Measurements from ENCODE around the gene SLIT3. TPM values are rescaled to one million over a fixed set of nuclear protein-coding genes. Genes with fewer than 3 reads are reported as not detected.

SLIT3 gene
- total and polyA plus RNA-seq, 4 donors = 4.6 to 48.5 (median 19.8) TPM

GRCh38 chr5:168737066-168737465 lies 563.9 kb downstream of the SLIT3 start:
- WGBS, 2 donors = 91 to 100% methylated on average over 2 of the region's 2 CpGs
- H3K9me3 ChIP-seq (ENCODE audit: control insufficient read depth in 4 of 4, insufficient read depth in 3 of 4, low read length in 3 of 4) = no peaks in the 10 kb centered on the region

GRCh38 chr5:168736281-168736831 lies 564.6 kb downstream of the SLIT3 start:
- Histone ChIP-seq H3K27ac (ENCODE audit: low read depth in 1 of 2, low read length in 1 of 2) (peak overlapping the region in 1 of 2 donors; percentile 1), H3K4me3 (no peak overlapping the region), H3K4me1 (ENCODE audit: control insufficient read depth in 5 of 5, insufficient read depth in 5 of 5, low read length in 5 of 5) (peaks cover 0 to 34% (median 4%) of the 10 kb centered on the region in 5 donors), H3K9ac (ENCODE audit: insufficient read depth in 1 of 2, low read length in 2 of 2) (no peak overlapping the region), H3K9me3 (ENCODE audit: control insufficient read depth in 4 of 4, insufficient read depth in 3 of 4, low read length in 3 of 4) (no peaks in the 10 kb centered on the region), H3K36me3 (ENCODE audit: control insufficient read depth in 4 of 4, insufficient read depth in 4 of 4, low read length in 4 of 4) (peaks cover 0 to 4% (median 0%) of the 10 kb centered on the region in 4 donors), H3K27me3 (ENCODE audit: control insufficient read depth in 3 of 3, insufficient read depth in 3 of 3, low read length in 2 of 3) (peaks cover 0 to 4% (median 0%) of the 10 kb centered on the region in 3 donors)
- peak; percentile 71 to 90 (median 71) for DNase-seq
- TF ChIP-seq, protein P1, sequence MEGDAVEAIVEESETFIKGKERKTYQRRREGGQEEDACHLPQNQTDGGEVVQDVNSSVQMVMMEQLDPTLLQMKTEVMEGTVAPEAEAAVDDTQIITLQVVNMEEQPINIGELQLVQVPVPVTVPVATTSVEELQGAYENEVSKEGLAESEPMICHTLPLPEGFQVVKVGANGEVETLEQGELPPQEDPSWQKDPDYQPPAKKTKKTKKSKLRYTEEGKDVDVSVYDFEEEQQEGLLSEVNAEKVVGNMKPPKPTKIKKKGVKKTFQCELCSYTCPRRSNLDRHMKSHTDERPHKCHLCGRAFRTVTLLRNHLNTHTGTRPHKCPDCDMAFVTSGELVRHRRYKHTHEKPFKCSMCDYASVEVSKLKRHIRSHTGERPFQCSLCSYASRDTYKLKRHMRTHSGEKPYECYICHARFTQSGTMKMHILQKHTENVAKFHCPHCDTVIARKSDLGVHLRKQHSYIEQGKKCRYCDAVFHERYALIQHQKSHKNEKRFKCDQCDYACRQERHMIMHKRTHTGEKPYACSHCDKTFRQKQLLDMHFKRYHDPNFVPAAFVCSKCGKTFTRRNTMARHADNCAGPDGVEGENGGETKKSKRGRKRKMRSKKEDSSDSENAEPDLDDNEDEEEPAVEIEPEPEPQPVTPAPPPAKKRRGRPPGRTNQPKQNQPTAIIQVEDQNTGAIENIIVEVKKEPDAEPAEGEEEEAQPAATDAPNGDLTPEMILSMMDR (IDR thresholded peaks at IDR 0.05; ENCODE audit: control extremely low read depth, extremely low read depth) = no peak
- ATAC-seq (ENCODE audit: insufficient read depth, low FRiP score) = no peak
- WGBS, 2 donors = 50 to 52% methylated on average over 1 of the region's 1 CpG

More at GRCh38 chr5:168737066-168737465, 563.9 kb downstream of the SLIT3 start:
- ATAC-seq (ENCODE audit: insufficient read depth, low FRiP score) (no peak), DNase-seq (no peak)
- Histone ChIP-seq H3K4me3 (no peak overlapping the region), H3K27me3 (ENCODE audit: control insufficient read depth in 3 of 3, insufficient read depth in 3 of 3, low read length in 2 of 3) (peaks cover 0 to 4% (median 0%) of the 10 kb centered on the region in 3 donors), H3K4me1 (ENCODE audit: control insufficient read depth in 5 of 5, insufficient read depth in 5 of 5, low read length in 5 of 5) (peaks cover 0 to 34% (median 4%) of the 10 kb centered on the region in 5 donors), H3K27ac (ENCODE audit: low read depth in 1 of 2, low read length in 1 of 2) (no peak overlapping the region), H3K36me3 (ENCODE audit: control insufficient read depth in 4 of 4, insufficient read depth in 4 of 4, low read length in 4 of 4) (peaks cover 0 to 4% (median 0%) of the 10 kb centered on the region in 4 donors), H3K9ac (ENCODE audit: insufficient read depth in 1 of 2, low read length in 2 of 2) (no peak overlapping the region)
- TF ChIP-seq, protein P1 (IDR thresholded peaks at IDR 0.05; ENCODE audit: control extremely low read depth, extremely low read depth) = no peak

DNA sequence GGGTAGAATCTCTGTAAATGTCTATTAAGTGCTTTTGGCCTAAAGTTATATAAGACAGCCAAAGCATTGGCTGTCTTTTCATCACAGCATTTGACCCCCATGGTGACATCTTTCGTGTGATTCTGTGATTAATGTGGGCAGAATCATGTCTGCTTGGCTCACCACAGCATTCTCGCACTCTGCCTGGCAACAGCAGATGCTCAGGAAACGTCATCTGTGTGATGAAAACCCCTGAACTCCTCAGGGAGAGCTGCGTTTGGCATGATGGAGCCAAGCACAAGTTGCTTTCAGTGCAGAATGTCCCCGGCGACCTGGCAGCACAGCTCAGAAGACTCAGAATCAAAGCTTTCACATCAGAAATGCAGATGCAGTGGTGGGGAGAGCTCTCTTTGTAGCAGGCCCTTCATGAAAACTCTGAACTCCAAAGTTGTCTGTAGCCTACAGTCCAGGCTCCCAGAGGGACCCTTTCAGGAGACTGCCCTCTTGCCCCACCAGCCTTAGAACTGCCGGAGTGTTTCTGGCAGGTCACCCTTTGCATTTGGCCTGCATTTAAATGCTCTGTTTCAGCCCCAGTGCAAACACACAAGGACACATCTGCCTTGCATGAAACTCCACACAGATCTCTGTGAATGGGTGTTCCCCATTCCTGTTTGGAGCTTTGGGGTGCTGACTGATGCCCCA lies 566.2 kb downstream of the SLIT3 start:
- peak; percentile 61 to 80 (median 72) for DNase-seq
- TF ChIP-seq, protein P1 (IDR thresholded peaks at IDR 0.05; ENCODE audit: control extremely low read depth, extremely low read depth) = no peak
- H3K4me3 ChIP-seq = no peak overlapping the region
- peaks cover 0 to 28% (median 4%) of the 10 kb centered on the region in 5 donors for H3K4me1 ChIP-seq (ENCODE audit: control insufficient read depth in 5 of 5, insufficient read depth in 5 of 5, low read length in 5 of 5)
- peaks cover 0 to 4% (median 0%) of the 10 kb centered on the region in 3 donors for H3K27me3 ChIP-seq (ENCODE audit: control insufficient read depth in 3 of 3, insufficient read depth in 3 of 3, low read length in 2 of 3)
- H3K27ac ChIP-seq (ENCODE audit: low read depth in 1 of 2, low read length in 1 of 2) = peak overlapping the region in 1 of 2 donors; percentile 28
- H3K9me3 ChIP-seq (ENCODE audit: control insufficient read depth in 4 of 4, insufficient read depth in 3 of 4, low read length in 3 of 4) = peaks cover 0 to 3% (median 0%) of the 10 kb centered on the region in 4 donors
- no peak overlapping the region for H3K9ac ChIP-seq (ENCODE audit: insufficient read depth in 1 of 2, low read length in 2 of 2)
- no peak for ATAC-seq (ENCODE audit: insufficient read depth, low FRiP score)
- peaks cover 0 to 4% (median 0%) of the 10 kb centered on the region in 4 donors for H3K36me3 ChIP-seq (ENCODE audit: control insufficient read depth in 4 of 4, insufficient read depth in 4 of 4, low read length in 4 of 4)
- WGBS, 2 donors = 50 to 66% methylated on average over 7 of the region's 7 CpGs
